Measurements from ENCODE around the gene MRGPRD. TPM values are rescaled to one million over a fixed set of nuclear protein-coding genes. Genes with fewer than 3 reads are reported as not detected.
A peak's percentile ranks its signal among the peaks of the same experiment; 100 is the strongest.

Gene MRGPRD
- total RNA-seq, 1 experiment from 2014 or later = not detected

DNA sequence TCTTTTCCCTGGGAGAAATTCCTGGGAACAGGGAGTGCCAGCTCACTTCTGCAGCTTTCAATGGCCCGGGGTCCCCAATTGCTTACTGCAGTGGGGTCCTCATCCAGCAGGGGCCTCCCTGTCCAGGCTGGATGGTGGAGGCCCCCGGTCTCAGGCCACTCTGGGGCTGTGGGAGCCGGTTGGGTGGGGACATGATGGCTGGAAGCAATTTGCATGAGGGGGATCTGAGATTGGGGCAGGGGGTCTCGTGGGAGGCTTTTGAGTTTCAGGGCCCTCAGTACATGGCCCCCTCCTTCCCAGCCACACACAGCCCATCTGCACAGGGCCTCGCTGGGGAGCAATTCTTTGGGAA, 25.2 kb downstream of the MRGPRD start:
- no peak overlapping the region for H3K4me3 Mint-ChIP-seq (ENCODE audit: unreplicated experiment)
- POLR2A ChIA-PET = no interaction called here
- CTCF ChIA-PET = no interaction called here
- intact Hi-C loops (cut with micrococcal nuclease) = no loop called here
- TF ChIP-seq, protein P1, sequence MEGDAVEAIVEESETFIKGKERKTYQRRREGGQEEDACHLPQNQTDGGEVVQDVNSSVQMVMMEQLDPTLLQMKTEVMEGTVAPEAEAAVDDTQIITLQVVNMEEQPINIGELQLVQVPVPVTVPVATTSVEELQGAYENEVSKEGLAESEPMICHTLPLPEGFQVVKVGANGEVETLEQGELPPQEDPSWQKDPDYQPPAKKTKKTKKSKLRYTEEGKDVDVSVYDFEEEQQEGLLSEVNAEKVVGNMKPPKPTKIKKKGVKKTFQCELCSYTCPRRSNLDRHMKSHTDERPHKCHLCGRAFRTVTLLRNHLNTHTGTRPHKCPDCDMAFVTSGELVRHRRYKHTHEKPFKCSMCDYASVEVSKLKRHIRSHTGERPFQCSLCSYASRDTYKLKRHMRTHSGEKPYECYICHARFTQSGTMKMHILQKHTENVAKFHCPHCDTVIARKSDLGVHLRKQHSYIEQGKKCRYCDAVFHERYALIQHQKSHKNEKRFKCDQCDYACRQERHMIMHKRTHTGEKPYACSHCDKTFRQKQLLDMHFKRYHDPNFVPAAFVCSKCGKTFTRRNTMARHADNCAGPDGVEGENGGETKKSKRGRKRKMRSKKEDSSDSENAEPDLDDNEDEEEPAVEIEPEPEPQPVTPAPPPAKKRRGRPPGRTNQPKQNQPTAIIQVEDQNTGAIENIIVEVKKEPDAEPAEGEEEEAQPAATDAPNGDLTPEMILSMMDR (IDR thresholded peaks at IDR 0.05; ENCODE audit: unreplicated experiment) = no peak
- no peak for DNase-seq (ENCODE audit: unreplicated experiment)
- no TSS peak for BruUV-seq (replicated peaks)
- H3K9me3 Mint-ChIP-seq (ENCODE audit: unreplicated experiment) = no peaks in the 10 kb centered on the region
- no peaks in the 10 kb centered on the region for H3K4me1 Mint-ChIP-seq (ENCODE audit: insufficient read depth, unreplicated experiment)
- H3K36me3 Mint-ChIP-seq (ENCODE audit: insufficient read depth, unreplicated experiment) = no peaks in the 10 kb centered on the region
- H3K27me3 Mint-ChIP-seq (ENCODE audit: insufficient read depth, unreplicated experiment) = peaks cover 11% of the 10 kb centered on the region
- H3K27ac Mint-ChIP-seq (ENCODE audit: low read depth, unreplicated experiment) = no peak overlapping the region

DNA sequence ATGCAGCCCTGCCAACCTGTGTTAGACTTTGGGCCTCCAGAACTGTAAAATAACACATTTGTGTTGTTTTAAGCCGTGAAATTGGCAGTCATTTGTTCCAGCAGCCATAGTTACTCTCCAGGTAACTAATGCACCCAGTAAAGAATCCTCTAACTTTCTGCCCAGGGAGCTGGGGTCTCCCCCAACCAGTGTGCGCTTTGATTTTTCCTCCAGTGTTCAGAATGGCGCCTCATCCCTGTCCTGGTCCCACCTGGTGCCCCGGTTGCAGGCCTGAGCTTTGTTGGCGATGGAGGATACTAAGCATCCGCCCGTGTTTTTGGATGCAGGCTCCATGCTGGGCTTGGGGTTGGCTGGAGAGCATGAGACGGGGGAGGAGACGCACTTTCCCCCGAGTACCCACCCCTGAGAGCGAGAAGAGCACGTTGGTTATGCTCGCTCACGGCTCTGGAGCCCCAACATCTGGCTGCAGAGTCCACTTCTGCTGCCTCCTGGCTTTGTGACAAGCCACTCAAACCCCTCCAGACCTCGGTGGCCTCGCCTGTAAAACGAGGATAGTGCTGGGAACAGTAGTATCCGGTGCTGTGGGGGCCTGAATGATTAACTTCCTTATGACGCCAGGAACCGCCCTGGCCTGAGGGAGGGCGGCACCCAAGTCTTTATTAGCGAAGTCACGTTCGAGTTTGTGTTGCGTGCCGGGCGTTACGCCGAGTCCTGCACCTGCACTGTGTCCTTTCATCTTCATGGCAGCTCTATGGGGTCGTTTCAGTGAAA, 25.8 kb downstream of the MRGPRD start:
- no peak overlapping the region for H3K4me3 Mint-ChIP-seq (ENCODE audit: unreplicated experiment)
- BruUV-seq (replicated peaks) = no TSS peak
- CTCF ChIA-PET = no interaction called here

DNA sequence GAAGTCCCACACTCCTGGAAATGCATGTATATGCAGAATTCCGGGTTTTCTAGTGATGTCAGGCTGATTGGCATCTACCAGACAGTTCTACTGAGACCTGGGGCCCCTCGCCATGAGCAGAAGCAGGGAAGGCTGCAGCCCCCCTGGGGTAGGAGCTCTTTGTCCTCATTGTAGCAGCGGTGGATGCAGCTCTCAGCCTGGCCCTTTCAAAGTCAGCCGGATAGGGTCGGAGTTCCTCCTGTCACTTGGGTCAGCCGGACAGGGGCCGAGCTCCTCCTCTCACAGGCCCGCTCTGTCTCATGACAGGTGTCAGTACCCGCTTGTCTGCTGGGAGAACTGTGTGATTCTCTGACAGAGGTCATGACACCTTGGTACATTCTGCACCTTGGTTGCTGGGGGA, 30.0 kb downstream of the MRGPRD start:
- H3K4me1 Mint-ChIP-seq (ENCODE audit: insufficient read depth, unreplicated experiment) = no peaks in the 10 kb centered on the region
- no peak overlapping the region for H3K4me3 Mint-ChIP-seq (ENCODE audit: unreplicated experiment)
- BruUV-seq (replicated peaks) = no TSS peak
- no peaks in the 10 kb centered on the region for H3K9me3 Mint-ChIP-seq (ENCODE audit: unreplicated experiment)
- DNase-seq (ENCODE audit: unreplicated experiment) = no peak
- intact Hi-C loops (cut with micrococcal nuclease) = loop anchor here (1.0 kb wide), 1 partner anchor 138 kb away; no protein-coding TSS in a partner anchor
- TF ChIP-seq, protein P1 (IDR thresholded peaks at IDR 0.05; ENCODE audit: unreplicated experiment) = no peak
- CTCF ChIA-PET = interaction anchor here (0.6 kb wide), 1 partner anchor 33 kb away, joined by 4 read pairs; no protein-coding TSS in a partner anchor
- H3K27ac Mint-ChIP-seq (ENCODE audit: low read depth, unreplicated experiment) = no peak overlapping the region
- no peaks in the 10 kb centered on the region for H3K36me3 Mint-ChIP-seq (ENCODE audit: insufficient read depth, unreplicated experiment)
- POLR2A ChIA-PET = interaction anchor here (0.6 kb wide), 1 partner anchor 1361 kb away, joined by 4 read pairs; no protein-coding TSS in a partner anchor
- peaks cover 11% of the 10 kb centered on the region for H3K27me3 Mint-ChIP-seq (ENCODE audit: insufficient read depth, unreplicated experiment)

More for the DNA sequence above, 25.8 kb downstream of the MRGPRD start:
- Mint-ChIP-seq H3K9me3 (ENCODE audit: unreplicated experiment) (no peaks in the 10 kb centered on the region), H3K36me3 (ENCODE audit: insufficient read depth, unreplicated experiment) (no peaks in the 10 kb centered on the region), H3K4me1 (ENCODE audit: insufficient read depth, unreplicated experiment) (no peaks in the 10 kb centered on the region), H3K27me3 (ENCODE audit: insufficient read depth, unreplicated experiment) (peaks cover 11% of the 10 kb centered on the region), H3K27ac (ENCODE audit: low read depth, unreplicated experiment) (no peak overlapping the region)
- POLR2A ChIA-PET = no interaction called here
- DNase-seq (ENCODE audit: unreplicated experiment) = no peak
- TF ChIP-seq, protein P1 (IDR thresholded peaks at IDR 0.05; ENCODE audit: unreplicated experiment) = no peak
- intact Hi-C loops (cut with micrococcal nuclease) = no loop called here

DNA sequence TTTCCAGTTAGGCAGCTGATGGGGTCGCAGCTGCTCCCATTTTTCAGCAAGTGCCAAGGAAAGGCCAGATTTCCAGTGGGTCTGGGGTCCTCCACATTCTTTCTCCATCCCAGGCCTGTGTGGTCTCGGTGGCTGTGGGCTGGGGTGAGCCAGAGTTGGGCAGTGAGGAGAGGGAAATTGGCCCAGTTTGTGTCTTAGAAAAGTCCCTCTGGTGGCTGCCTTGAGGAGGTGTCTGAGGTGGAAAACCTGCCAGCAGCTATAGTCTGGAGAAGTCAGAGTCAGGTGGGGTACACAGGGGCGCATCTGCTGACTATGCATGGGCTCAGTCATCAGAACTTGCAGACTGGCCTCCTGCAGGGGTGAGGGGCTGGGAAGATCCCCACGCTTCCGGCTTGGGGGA, 30.5 kb downstream of the MRGPRD start:
- peak; percentile 23 for DNase-seq (ENCODE audit: unreplicated experiment)
- ChIA-PET CTCF (interaction anchor here (0.6 to 0.7 kb wide), 3 partner anchors 33 to 272 kb away, joined by 3 to 4 read pairs (median 4); no protein-coding TSS in a partner anchor), POLR2A (no interaction called here)
- Mint-ChIP-seq H3K36me3 (ENCODE audit: insufficient read depth, unreplicated experiment) (no peaks in the 10 kb centered on the region), H3K4me3 (ENCODE audit: unreplicated experiment) (no peak overlapping the region), H3K27ac (ENCODE audit: low read depth, unreplicated experiment) (no peak overlapping the region), H3K9me3 (ENCODE audit: unreplicated experiment) (no peaks in the 10 kb centered on the region), H3K27me3 (ENCODE audit: insufficient read depth, unreplicated experiment) (peaks cover 11% of the 10 kb centered on the region), H3K4me1 (ENCODE audit: insufficient read depth, unreplicated experiment) (no peaks in the 10 kb centered on the region)
- intact Hi-C loops (cut with micrococcal nuclease) = loop anchor here (1.0 kb wide), 1 partner anchor 138 kb away; no protein-coding TSS in a partner anchor
- no TSS peak for BruUV-seq (replicated peaks)
- TF ChIP-seq, protein P1 (IDR thresholded peaks at IDR 0.05; ENCODE audit: unreplicated experiment) = peak; percentile 17

All from MCF 10A (cell line).